Esophagus squamous epithelium (tissue), 5 donors: Measurements from ENCODE around the gene FOXRED2. TPM values are rescaled to one million over a fixed set of nuclear protein-coding genes. Genes with fewer than 3 reads are reported as not detected.
"Not testable (repeated sequence)": the region's sequence is repeated elsewhere in the genome, so short reads cannot be mapped to it uniquely, and the experiment has no call there.

Source experiments
- DNase-seq: peaks from one replicate; lab custom pipeline; 2025; lab: John Stamatoyannopoulos, UW
- H3K27ac ChIP-seq, 4 donors: fragments of 200-600 bp; sonication (generic); one replicate each; pipeline ENCODE4 v1.5.1; 2016 to 2019; ENCODE audit warnings: mild to moderate bottlenecking in 1 of 4
- H3K27me3 ChIP-seq, 4 donors: fragments of 200-600 bp; sonication (generic); 1 replicate in 3 of 4; 2 replicates in 1 of 4; pipeline versions ENCODE4 v1.5.1 to v1.6.0; 2017 to 2021; ENCODE audit warnings: antibody characterized with exemption in 1 of 4
- H3K36me3 ChIP-seq, 3 donors: fragments of 200-600 bp; sonication (generic); one replicate each; pipeline ENCODE4 v1.5.1; 2016 to 2019
- H3K4me1 ChIP-seq, 3 donors: fragments of 200-600 bp; sonication (generic); one replicate each; pipeline ENCODE4 v1.5.1; 2017 to 2019
- H3K4me3 ChIP-seq, 4 donors: fragments of 200-600 bp; sonication (generic); 1 replicate in 3 of 4; 2 replicates in 1 of 4; pipeline ENCODE4 v1.5.1; 2016 to 2019; ENCODE audit warnings: mild to moderate bottlenecking in 2 of 4, moderate library complexity in 1 of 4
- H3K9me3 ChIP-seq, 3 donors: fragments of 200-600 bp; sonication (generic); one replicate each; pipeline ENCODE4 v1.5.1; 2016 to 2019
- POLR2A ChIP-seq, 4 donors: fragments of 450-650 bp; IDR thresholded peaks; one replicate each; pipeline ENCODE4 v1.6.1; 2017; ENCODE audit warnings: antibody characterized with exemption in 4 of 4, mild to moderate bottlenecking in 4 of 4, moderate library complexity in 3 of 4
- WGBS, 2 donors: methylation state at CpG; one replicate each; pipeline ENCODE4 v1.1.5; 2018; 5-methylcytosine and 5-hydroxymethylcytosine counted together
- intact Hi-C: fragments of 100-400 bp; cut with DNase I; formaldehyde crosslinking; loops from one replicate; pipeline ENCODE4 v1.15.0; 2022
- total RNA-seq, 4 donors: library from RNA; depleted of rRNA; stranded (reverse); fragments of >200 nt; gene quantifications; one replicate each; pipeline ENCODE4 v1.1.0, GENCODE V29; 2016
- TF ChIP-seq, protein P1 (sequence below), 6 experiments: fragments of 450-650 bp in 4 of 6; fragments of 200-600 bp in 2 of 6; sonication (generic) in 2 of 6; IDR thresholded peaks; one replicate each; pipeline ENCODE4 v1.5.1; 2016 to 2019; ENCODE audit warnings: antibody characterized with exemption in 6 of 6, mild to moderate bottlenecking in 4 of 6, moderate library complexity in 4 of 6
- donor health status: DM: yes; HTN: yes; CAD: no.

The FOXRED2 gene
- total RNA-seq, 4 donors from 2014 or later: 3.8 to 21.0 (median 7.6) TPM

DNA sequence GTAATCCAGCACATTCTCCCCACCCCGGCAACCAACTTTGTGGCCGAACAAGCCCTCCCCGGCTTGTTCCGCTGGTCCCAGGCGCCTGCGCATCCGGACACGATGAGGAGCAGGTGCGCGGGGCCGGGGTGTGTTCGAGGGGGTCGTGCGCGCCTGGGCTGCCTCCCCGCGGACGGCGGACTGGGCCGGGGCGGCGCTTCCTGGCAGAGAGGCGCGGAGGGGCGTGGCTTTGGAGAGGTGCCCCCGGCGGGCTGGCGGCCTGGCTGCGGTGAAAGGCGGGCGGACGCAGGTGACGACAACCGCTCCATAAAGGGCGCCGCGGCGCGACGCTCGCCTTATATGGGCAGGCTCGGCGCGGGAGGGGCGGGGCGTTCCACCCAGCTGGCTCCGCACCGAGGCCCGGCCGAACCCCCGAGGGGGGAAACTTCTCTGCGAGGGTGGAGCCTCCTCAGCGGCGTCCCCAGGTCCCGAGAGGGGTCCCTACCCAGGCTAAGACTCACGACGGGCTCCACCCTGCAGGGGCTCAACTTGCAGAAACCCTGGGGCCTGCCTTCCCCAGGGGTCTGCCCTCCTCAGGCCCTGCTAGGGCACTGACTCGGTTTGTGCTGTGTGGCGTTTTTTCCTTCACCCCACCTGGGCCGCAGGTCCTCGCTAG is 51.8 kb downstream of the FOXRED2 start:
- H3K27ac ChIP-seq: peak overlapping the region; percentile 79 to 94 (median 90)
- 1% methylated on average over 23 of the region's 61 CpGs; no CpG with 5 or more reads in 1 of the 2 donors for WGBS, 2 donors
- H3K4me1 ChIP-seq: peaks cover 25 to 78% (median 52%) of the 10 kb centered on the region in 3 donors
- peak; percentile 59 for DNase-seq
- TF ChIP-seq POLR2A (IDR thresholded peaks at IDR 0.05): peak in 3 of 4 donors; percentile 51 to 93 (median 75)
- TF ChIP-seq, protein P1, sequence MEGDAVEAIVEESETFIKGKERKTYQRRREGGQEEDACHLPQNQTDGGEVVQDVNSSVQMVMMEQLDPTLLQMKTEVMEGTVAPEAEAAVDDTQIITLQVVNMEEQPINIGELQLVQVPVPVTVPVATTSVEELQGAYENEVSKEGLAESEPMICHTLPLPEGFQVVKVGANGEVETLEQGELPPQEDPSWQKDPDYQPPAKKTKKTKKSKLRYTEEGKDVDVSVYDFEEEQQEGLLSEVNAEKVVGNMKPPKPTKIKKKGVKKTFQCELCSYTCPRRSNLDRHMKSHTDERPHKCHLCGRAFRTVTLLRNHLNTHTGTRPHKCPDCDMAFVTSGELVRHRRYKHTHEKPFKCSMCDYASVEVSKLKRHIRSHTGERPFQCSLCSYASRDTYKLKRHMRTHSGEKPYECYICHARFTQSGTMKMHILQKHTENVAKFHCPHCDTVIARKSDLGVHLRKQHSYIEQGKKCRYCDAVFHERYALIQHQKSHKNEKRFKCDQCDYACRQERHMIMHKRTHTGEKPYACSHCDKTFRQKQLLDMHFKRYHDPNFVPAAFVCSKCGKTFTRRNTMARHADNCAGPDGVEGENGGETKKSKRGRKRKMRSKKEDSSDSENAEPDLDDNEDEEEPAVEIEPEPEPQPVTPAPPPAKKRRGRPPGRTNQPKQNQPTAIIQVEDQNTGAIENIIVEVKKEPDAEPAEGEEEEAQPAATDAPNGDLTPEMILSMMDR (IDR thresholded peaks at IDR 0.05): peak in 3 of 6 experiments; percentile 7 to 30 (median 22)
- intact Hi-C loops: loop anchor here (5.0 kb wide), 1 partner anchor 68 kb away; the partner anchor contains the start of gene MYH9
- H3K36me3 ChIP-seq: no peaks in the 10 kb centered on the region
- no peaks in the 10 kb centered on the region for H3K27me3 ChIP-seq
- no peaks in the 10 kb centered on the region for H3K9me3 ChIP-seq
- H3K4me3 ChIP-seq: peak overlapping the region; percentile 43 to 71 (median 52)

DNA sequence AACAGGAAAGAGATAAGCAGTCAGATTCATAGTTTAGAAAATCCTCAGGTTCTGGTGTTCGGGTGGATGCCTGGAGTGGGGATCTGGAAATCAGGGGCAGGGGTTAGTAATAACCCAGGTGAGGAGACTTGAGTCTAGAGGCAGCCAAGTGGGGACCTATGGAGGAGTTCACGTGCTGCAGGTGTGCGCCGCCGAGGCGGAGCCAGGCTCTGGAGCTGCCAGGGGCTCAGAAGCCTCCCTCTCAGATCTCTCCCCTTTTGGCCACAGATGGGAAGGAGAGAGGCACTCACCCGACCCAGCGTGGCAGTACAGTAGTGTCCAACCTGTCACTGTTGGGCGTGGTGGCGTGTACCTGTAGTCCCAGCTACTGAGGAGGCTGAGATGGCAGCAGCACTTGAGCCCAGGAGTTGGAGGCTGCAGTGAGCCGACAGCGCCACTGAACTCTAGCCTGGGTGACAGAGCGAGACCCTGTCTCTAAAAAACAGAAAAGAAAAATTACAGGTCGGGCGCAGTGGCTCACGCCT is 52.9 kb downstream of the FOXRED2 start:
- Histone ChIP-seq H3K4me1 (peaks cover 25 to 88% (median 57%) of the 10 kb centered on the region in 3 donors), H3K4me3 (no peak overlapping the region), H3K27me3 (no peaks in the 10 kb centered on the region), H3K36me3 (no peaks in the 10 kb centered on the region), H3K9me3 (no peaks in the 10 kb centered on the region), H3K27ac (peak overlapping the region; percentile 19 to 93 (median 83))
- 92 to 97% methylated on average over 12 to 14 of the region's 16 CpGs for WGBS, 2 donors
- no peak for TF ChIP-seq POLR2A (IDR thresholded peaks at IDR 0.05)
- TF ChIP-seq, protein P1 (IDR thresholded peaks at IDR 0.05): no peak
- intact Hi-C loops: loop anchor here (5.0 kb wide), 1 partner anchor 67 kb away; the partner anchor contains the start of gene MYH9
- DNase-seq: no peak

DNA sequence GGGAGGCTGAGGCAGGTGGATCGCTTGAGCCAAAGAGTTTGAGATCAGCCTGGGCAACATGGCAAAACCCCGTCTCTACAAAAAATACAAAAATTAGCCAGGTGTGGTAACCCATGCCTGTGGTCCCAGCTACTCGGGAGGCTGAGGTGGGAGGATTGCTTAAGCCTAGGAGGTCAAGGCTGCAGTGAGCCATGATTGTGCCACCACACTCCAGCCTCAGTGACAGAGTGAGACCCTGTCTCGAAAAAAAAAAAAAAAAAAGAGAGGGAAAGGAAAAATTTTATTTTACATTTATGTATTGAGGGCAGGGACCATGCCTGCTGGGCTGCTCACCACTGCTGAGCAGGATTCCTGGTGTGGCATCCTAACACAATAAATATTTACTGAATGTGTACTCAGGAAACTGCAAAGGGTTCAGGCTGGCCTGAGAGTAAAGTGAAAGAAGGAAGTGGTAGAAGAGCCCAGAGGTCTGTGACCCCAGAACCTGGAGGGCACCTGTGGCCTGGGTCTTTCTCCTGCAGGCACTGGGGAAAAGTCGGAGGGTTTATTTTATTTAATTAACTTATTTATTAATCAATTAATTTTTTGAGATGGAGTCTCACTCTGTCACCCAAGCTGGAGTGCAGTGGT is 53.7 kb downstream of the FOXRED2 start:
- H3K27ac ChIP-seq: peak overlapping the region; percentile 67 to 93 (median 90)
- WGBS, 2 donors: 73 to 85% methylated on average over 5 of the region's 5 CpGs
- not testable (repeated sequence) for H3K9me3 ChIP-seq, H3K4me3 ChIP-seq, DNase-seq, H3K27me3 ChIP-seq, H3K36me3 ChIP-seq
- intact Hi-C loops: loop anchor here (5.0 kb wide), 1 partner anchor 66 kb away; the partner anchor contains the start of gene MYH9
- H3K4me1 ChIP-seq: peaks cover 21 to 87% (median 55%) of the 10 kb centered on the region in 3 donors

DNA sequence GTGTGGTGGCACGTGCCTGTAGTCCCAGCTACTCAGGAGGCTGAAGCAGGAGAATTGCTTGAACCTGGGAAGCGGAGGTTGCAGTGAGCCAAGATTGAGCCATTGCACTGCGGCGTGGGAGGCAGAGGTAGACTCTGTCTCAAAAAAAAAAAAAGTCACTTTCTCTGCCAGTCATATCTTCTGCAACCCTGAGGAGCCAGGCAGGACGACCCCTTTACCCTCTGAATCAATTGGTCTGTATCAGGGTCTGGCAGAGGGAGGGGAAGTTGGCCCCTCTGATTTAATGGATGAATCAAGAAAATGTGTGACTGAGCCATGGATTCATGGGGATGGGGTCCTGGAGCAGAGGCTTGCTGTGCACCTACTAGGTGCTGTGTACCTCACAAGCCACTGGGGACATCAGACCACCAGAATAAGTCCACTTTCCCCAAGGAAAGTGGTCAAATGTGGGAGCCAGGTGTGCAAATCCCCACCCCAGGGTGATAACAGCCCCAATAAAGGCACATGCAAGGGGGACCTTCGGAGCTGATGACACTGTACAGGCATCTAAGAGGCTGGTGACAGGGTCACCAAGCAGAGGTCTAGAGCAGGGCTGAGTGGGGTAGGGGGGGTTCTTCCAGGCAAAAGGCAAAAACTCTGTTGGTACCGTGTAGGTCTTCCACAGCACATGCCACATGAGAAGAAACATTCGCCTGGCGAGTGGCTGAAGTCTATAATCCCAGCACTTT is 54.4 kb downstream of the FOXRED2 start:
- no peak for DNase-seq
- Histone ChIP-seq H3K27me3 (no peaks in the 10 kb centered on the region), H3K9me3 (no peaks in the 10 kb centered on the region), H3K4me3 (no peak overlapping the region), H3K36me3 (no peaks in the 10 kb centered on the region), H3K27ac (peak overlapping the region; percentile 67 to 93 (median 90)), H3K4me1 (peaks cover 28 to 80% (median 49%) of the 10 kb centered on the region in 3 donors)
- intact Hi-C loops: loop anchor here (5.0 kb wide), 1 partner anchor 65 kb away; the partner anchor contains the start of gene MYH9
- no peak for TF ChIP-seq POLR2A (IDR thresholded peaks at IDR 0.05)
- TF ChIP-seq, protein P1 (IDR thresholded peaks at IDR 0.05): no peak
- 68 to 88% methylated on average over 8 to 9 of the region's 9 CpGs for WGBS, 2 donors

DNA sequence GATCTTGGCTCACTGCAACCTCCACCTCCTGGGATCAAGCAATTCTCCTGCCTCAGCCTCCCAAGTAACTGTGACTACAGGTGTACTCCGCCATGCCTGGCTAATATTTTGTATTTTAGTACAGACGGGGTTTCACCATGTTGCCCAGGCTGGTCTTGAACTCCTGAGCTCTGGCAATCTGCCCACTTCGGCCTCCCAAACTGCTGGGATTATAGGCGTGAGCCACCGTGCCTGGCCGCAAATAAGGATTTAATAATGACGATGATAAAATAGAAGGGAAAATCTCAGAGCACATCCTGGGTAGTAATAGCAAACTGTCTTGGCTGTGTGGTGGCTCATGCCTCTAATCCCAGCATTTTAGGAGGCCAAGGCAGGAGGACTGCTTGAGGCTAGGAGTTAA is 55.9 kb downstream of the FOXRED2 start:
- DNase-seq, H3K36me3 ChIP-seq, H3K27me3 ChIP-seq, H3K9me3 ChIP-seq, H3K4me3 ChIP-seq: not testable (repeated sequence)
- intact Hi-C loops: loop anchor here (5.0 kb wide), 1 partner anchor 64 kb away; the partner anchor contains the start of gene MYH9
- 88 to 90% methylated on average over 4 to 6 of the region's 7 CpGs for WGBS, 2 donors
- Histone ChIP-seq H3K4me1 (peaks cover 28 to 77% (median 47%) of the 10 kb centered on the region in 3 donors), H3K27ac (peak overlapping the region; percentile 67 to 93 (median 90))
